ENCODE measurements around the gene GREM2. TPM values are rescaled to one million over a fixed set of nuclear protein-coding genes. Genes with fewer than 3 reads are reported as not detected.

The GREM2 gene
- polyA plus RNA-seq, 1 donor from 2014 or later, result 0.85 TPM

DNA sequence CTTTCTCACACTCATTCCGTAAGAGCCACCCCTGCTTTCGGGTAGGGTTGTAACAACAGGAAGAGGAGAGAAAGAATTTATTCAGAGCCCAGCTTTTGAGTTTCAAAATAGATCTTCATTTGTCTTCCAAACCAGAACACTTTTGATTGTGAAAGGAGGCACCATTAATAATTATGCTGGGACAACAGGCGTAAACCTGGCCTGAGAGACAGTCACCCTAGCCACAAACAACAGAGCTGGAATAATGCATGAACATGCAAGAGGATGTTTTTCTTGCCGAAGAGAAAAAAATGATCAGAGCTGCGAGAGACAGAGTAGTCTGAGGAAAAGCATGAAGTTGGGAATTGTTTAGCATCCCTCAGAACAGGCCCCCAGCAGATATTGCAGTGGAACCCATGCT, 18.5 kb upstream of the GREM2 start:
- H3K79me2 ChIP-seq (replicated peaks; ENCODE audit: insufficient read depth, low read length), result no peaks in the 10 kb centered on the region
- H3K27ac ChIP-seq (ENCODE audit: low read length), result no peak overlapping the region
- no peaks in the 10 kb centered on the region for H3K9me3 ChIP-seq (ENCODE audit: low read length)
- H3K4me2 ChIP-seq (ENCODE audit: low read length), result no peak overlapping the region
- no peak overlapping the region for H3K4me3 ChIP-seq (ENCODE audit: low read length)
- no peaks in the 10 kb centered on the region for H3K9me2 ChIP-seq (ENCODE audit: insufficient read depth, low read length)
- H2AFZ ChIP-seq (ENCODE audit: low read depth, low read length), result no peak overlapping the region
- TF ChIP-seq TAF1 (IDR thresholded peaks at IDR 0.05; ENCODE audit: low read depth), result no peak
- TF ChIP-seq MXI1 (conservative IDR thresholded peaks at IDR 0.05; ENCODE audit: poor library complexity, severe bottlenecking), result no peak
- no peak for TF ChIP-seq POLR2AphosphoS5 (IDR thresholded peaks at IDR 0.05)
- no peak for TF ChIP-seq SMC3 (conservative IDR thresholded peaks at IDR 0.05; ENCODE audit: poor library complexity)
- no peak for TF ChIP-seq EP300 (conservative IDR thresholded peaks at IDR 0.05; ENCODE audit: poor library complexity, severe bottlenecking)
- TF ChIP-seq EZH2 (IDR thresholded peaks at IDR 0.05; ENCODE audit: borderline replicate concordance, insufficient read depth, low read length, poor library complexity, severe bottlenecking), result no peak
- no peak for TF ChIP-seq RAD21 (conservative IDR thresholded peaks at IDR 0.05)
- TF ChIP-seq, protein P1, sequence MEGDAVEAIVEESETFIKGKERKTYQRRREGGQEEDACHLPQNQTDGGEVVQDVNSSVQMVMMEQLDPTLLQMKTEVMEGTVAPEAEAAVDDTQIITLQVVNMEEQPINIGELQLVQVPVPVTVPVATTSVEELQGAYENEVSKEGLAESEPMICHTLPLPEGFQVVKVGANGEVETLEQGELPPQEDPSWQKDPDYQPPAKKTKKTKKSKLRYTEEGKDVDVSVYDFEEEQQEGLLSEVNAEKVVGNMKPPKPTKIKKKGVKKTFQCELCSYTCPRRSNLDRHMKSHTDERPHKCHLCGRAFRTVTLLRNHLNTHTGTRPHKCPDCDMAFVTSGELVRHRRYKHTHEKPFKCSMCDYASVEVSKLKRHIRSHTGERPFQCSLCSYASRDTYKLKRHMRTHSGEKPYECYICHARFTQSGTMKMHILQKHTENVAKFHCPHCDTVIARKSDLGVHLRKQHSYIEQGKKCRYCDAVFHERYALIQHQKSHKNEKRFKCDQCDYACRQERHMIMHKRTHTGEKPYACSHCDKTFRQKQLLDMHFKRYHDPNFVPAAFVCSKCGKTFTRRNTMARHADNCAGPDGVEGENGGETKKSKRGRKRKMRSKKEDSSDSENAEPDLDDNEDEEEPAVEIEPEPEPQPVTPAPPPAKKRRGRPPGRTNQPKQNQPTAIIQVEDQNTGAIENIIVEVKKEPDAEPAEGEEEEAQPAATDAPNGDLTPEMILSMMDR (IDR thresholded peaks at IDR 0.05; ENCODE audit: poor library complexity, severe bottlenecking), result no peak
- TF ChIP-seq, protein P2, sequence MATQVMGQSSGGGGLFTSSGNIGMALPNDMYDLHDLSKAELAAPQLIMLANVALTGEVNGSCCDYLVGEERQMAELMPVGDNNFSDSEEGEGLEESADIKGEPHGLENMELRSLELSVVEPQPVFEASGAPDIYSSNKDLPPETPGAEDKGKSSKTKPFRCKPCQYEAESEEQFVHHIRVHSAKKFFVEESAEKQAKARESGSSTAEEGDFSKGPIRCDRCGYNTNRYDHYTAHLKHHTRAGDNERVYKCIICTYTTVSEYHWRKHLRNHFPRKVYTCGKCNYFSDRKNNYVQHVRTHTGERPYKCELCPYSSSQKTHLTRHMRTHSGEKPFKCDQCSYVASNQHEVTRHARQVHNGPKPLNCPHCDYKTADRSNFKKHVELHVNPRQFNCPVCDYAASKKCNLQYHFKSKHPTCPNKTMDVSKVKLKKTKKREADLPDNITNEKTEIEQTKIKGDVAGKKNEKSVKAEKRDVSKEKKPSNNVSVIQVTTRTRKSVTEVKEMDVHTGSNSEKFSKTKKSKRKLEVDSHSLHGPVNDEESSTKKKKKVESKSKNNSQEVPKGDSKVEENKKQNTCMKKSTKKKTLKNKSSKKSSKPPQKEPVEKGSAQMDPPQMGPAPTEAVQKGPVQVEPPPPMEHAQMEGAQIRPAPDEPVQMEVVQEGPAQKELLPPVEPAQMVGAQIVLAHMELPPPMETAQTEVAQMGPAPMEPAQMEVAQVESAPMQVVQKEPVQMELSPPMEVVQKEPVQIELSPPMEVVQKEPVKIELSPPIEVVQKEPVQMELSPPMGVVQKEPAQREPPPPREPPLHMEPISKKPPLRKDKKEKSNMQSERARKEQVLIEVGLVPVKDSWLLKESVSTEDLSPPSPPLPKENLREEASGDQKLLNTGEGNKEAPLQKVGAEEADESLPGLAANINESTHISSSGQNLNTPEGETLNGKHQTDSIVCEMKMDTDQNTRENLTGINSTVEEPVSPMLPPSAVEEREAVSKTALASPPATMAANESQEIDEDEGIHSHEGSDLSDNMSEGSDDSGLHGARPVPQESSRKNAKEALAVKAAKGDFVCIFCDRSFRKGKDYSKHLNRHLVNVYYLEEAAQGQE (IDR thresholded peaks at IDR 0.05; ENCODE audit: borderline replicate concordance), result no peak
- H3K36me3 ChIP-seq (ENCODE audit: insufficient read depth, low read length), result no peaks in the 10 kb centered on the region
- H3F3A ChIP-seq (ENCODE audit: insufficient read depth, low read length, poor library complexity, severe bottlenecking), result no peaks in the 10 kb centered on the region
- H4K20me1 ChIP-seq (ENCODE audit: insufficient read depth), result no peaks in the 10 kb centered on the region
- H3K9ac ChIP-seq (ENCODE audit: low read length), result no peak overlapping the region
- no peaks in the 10 kb centered on the region for H3K27me3 ChIP-seq (ENCODE audit: insufficient read depth, low read depth, low read length)

DNA sequence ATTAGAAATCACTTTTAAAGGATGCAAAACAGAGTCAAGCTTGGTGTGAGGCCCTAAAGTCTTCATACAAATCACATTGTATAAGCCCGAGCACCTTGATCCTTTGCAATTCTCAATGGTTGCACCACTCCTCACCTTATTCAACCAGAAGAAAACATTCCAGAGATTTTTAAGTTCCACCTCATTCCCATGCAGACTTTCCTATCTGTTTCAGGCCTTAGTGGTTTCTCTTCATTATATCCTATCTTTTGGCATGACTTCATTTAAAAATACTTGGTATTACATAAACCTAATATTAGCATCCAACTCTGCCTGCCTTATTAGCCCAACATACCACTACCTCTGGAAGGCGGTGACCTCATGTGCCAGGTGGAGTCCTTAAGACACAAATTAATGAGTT, 9.3 kb upstream of the GREM2 start:
- no peaks in the 10 kb centered on the region for H4K20me1 ChIP-seq (ENCODE audit: insufficient read depth)
- no peak overlapping the region for H2AFZ ChIP-seq (ENCODE audit: low read depth, low read length)
- H3K9ac ChIP-seq (ENCODE audit: low read length), result no peak overlapping the region
- no peaks in the 10 kb centered on the region for H3K79me2 ChIP-seq (replicated peaks; ENCODE audit: insufficient read depth, low read length)
- no peaks in the 10 kb centered on the region for H3F3A ChIP-seq (ENCODE audit: insufficient read depth, low read length, poor library complexity, severe bottlenecking)
- no peak overlapping the region for H3K4me3 ChIP-seq (ENCODE audit: low read length)
- no peak overlapping the region for H3K27ac ChIP-seq (ENCODE audit: low read length)
- no peaks in the 10 kb centered on the region for H3K27me3 ChIP-seq (ENCODE audit: insufficient read depth, low read depth, low read length)
- no peaks in the 10 kb centered on the region for H3K9me2 ChIP-seq (ENCODE audit: insufficient read depth, low read length)
- H3K9me3 ChIP-seq (ENCODE audit: low read length), result no peaks in the 10 kb centered on the region
- H3K4me2 ChIP-seq (ENCODE audit: low read length), result no peak overlapping the region
- H3K36me3 ChIP-seq (ENCODE audit: insufficient read depth, low read length), result no peaks in the 10 kb centered on the region
- TF ChIP-seq EP300 (conservative IDR thresholded peaks at IDR 0.05; ENCODE audit: poor library complexity, severe bottlenecking) (no peak), POLR2AphosphoS5 (IDR thresholded peaks at IDR 0.05) (no peak), EZH2 (IDR thresholded peaks at IDR 0.05; ENCODE audit: borderline replicate concordance, insufficient read depth, low read length, poor library complexity, severe bottlenecking) (no peak), RAD21 (conservative IDR thresholded peaks at IDR 0.05) (no peak), SMC3 (conservative IDR thresholded peaks at IDR 0.05; ENCODE audit: poor library complexity) (no peak), MXI1 (conservative IDR thresholded peaks at IDR 0.05; ENCODE audit: poor library complexity, severe bottlenecking) (no peak), TAF1 (IDR thresholded peaks at IDR 0.05; ENCODE audit: low read depth) (no peak)
- TF ChIP-seq, protein P1 (IDR thresholded peaks at IDR 0.05; ENCODE audit: poor library complexity, severe bottlenecking), result no peak
- TF ChIP-seq, protein P2 (IDR thresholded peaks at IDR 0.05; ENCODE audit: borderline replicate concordance), result no peak
